Activated CD4-positive, alpha-beta T cell treated with anti-CD3 and anti-CD28 coated beads, Interleukin-2, amount 50 U/mL, for 4 hours (primary cell): ENCODE data around the gene ADAMTSL5.
"Not testable (repeated sequence)": the region's sequence is repeated elsewhere in the genome, so short reads cannot be mapped to it uniquely, and the experiment has no call there.

Experiments used
- DNase-seq, 2 experiments: peaks; one replicate each; pipeline ENCODE4 v3.0.0-alpha.2; 2020

The ADAMTSL5 gene

DNA sequence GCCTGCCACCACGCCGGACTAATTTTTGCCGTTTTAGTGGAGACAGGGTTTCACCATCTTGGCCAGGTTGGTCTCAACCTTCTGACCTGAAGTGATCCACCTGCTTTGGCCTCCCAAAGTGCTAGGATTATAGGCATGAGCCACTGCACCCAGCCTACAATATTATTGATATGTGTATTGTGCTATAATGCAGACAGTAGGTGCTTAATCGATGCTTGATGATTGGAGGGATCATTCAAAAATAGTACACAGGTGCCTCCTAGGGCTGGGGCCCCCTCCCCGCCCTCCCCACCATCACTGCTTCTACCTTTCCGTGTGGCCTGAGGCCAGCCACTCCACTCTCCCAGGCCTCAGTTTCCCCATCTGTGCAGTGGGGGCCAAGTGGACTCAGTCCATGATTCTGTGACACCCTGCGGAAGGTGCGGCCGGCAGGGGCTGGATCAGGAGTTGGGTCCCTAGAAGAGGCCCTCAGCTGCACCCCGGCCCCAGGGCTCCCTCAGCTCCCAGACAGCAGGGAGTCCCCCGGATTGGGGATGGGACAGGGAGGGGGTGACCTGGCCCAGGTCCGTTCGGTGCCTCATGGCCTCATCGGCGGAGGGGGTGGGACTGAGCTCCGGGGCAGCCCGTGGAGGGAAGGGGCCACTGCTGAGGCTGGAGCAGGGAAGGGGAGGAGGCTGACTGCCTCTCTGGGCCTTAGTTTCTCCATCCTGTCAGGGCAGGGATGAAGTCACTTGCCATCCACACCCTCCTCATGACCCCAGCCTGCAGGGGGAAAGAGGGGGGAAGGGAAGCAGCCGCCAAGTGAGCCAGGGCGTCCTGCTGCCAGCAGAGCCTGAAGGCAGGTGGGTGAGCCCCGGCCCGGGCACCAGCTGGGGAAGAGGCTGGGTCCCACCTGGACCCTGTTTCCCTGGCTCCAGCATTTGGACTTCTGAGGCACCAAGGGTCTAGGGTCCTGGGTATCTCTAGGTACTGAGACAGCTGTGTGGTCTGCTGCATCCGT lies 1.2 kb downstream of the ADAMTSL5 start:
- DNase-seq = no peak

DNA sequence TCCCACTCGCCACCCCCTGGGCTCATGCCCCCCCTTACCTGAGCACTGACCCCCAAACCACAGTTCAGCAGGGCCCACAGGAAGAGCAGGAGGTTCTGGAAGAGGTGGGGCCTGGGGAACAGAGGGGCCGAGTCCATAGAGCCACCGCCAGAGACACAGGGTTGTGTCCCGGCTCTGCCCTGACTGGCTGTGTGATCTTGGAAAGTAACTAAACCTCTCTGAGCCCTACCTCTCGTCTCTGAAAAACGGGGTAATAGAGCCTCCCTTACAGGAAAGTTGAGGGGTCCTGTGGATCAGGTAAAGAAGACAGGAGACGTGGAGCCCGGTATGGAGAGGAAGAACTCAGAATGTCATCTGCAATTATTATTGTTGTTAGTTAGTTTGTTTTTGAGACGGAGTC lies 2.0 kb downstream of the ADAMTSL5 start:
- no peak for DNase-seq

DNA sequence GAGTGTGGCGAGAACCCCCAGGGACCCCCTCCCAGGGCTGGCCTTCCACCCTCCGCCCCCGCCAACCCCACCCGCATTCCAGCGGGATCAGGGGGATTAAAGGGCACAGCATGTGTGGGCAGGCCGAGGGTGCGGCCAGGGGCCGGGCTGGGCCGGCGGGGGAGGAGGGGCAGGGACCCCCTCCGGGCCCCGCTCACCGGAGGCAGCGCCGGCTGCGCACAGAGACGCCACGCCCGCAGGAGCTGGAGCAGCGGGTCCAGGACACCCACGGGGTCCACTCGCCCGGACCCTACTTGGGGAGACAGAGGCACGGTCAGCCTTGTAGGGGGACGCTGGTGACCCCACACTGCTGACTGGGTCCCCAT lies 2.4 kb downstream of the ADAMTSL5 start:
- DNase-seq = no peak

- DNase-seq = no peak
Observed at GRCh38 chr19:1509602-1510441, 3.0 kb downstream of the ADAMTSL5 start.

DNA sequence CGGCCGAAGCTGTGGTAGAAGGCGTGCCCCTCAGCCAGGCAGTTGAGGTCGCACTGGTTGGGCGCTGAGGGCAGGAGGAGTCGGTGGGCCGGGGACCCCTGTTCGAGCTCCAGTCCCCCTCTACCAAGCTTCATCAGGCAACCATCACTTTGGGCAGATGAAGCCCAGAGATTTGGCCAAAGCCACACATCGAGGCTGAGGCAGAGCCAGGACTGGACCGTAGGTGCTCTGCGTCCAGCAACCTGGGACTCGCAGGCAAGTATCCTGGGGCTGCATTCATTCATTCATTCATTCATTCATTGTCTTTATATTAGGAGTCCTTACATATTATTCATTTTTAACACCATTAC lies 4.3 kb downstream of the ADAMTSL5 start:
- no peak for DNase-seq

DNA sequence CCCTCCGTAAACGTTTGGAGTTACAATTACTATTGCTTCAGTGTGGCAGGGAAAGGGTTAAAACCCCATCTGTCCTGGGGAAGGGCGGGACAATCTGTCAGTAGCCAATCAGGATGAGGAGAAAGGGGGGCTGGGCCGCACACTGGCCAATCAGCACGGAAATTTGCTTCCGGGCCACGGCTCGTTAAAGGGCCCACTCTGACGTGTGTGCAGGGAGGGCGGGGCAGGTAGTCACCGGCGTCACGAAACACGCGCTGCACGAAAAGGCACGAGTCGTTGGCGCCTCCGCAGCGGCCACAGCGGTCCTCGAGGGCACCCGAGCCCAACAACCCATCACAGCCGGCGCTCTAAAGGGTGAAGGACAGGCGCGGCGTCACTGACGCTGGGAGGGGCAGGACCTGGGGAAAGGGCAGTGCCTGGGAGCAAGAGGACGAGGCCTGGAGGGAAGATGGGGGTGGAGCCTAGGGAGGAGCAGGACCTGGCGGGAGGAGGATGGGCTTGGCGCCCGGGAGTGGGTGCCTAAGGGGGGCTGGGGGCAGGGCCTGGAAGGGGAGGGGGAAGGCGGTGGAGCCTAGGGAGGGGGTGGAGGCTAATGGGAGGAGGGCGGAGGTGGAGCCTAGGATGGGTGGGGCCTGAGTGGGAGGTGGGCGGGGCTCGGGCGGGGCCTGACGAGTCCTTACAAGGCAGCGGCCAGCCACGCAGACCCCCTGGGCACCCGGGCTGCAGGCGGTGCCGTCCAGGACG lies 4.9 kb downstream of the ADAMTSL5 start:
- DNase-seq = peak; percentile 92

DNA sequence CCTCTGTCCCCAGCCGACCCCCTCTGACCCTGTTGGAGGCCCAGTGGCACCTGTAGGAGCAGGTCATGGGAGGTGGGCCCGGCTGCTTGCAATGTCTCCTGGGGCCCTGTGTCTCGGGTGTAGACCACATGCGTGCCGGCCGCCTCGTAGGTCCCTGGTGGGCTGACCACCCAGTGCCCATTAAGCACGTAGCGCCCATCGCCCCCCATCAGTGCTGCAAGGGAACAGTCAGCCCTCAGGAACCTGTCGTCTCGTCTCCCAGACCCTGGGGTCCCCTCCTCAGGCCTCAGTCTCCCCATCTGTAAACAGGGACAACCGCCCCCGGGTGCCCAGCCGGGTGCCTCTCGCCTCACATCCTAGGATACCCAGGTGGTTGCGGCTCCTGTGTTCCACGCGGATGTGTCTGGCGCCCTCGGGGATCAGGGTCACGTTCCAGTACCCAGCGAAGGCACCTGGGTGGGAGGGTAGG lies 5.6 kb downstream of the ADAMTSL5 start:
- DNase-seq = no peak

GRCh38 chr19:1505991-1506881 lies 6.6 kb downstream of the ADAMTSL5 start:
- no peak for DNase-seq

DNA sequence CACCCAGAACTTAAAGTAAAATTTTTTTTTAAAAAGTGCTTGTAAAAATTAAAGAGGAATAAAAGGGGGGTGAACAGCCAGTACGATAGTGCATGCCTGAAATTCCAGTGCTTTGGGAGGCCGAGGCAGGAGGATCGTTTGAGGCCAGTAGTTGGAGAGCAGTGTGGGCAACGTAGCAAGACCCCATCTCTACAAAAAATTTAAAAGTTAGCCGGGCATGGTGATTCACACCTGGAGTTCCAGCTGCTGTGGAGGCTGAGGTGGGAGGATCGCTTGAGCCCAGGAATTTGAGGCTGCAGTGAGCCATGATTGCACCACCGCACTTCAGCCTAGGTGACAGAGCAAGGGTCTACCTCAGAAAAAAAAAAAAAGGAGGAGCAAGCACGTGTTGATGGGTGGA lies 7.8 kb downstream of the ADAMTSL5 start:
- DNase-seq = no peak

DNA sequence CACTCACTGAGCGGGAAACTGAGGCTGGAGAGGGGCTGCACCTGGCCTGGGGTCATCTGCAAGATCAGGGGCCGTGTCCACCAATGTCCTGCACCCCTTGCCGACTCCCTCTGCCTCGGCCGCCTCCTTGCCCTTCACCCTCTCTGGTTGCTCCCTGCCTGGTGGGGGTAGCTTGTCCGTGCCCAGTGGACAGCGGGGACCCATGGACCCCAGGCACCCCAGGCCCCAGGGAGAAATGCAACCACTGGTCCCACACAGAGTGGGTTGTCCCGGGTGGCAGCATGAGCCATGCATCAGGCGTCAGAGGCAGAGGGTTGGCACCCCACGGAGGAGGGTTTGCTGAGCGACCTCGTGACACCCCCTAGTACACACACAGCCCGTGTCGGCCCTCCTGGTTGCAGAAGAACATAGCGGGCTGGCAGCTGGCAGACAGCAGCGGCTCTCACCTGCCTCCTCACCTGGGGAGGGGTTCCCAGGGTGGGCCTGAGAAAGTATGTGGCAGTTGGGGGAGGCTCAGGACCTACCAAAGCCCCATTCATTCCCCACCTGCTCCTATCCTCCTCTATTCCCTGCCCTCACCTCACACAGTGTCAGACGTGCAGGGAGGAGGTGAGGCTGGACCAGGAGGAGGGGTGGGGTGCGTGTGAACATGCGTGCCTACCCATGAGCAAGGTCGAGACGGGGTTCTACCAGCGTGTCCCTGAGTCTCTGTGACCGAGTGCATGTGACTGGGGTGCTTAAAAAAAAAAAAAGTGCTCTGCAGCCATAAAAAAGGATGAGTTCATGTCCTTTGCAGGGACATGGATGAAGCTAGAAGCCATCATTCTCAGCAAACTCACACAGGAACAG lies 8.7 kb downstream of the ADAMTSL5 start:
- DNase-seq = no peak

GRCh38 chr19:1503089-1503924 lies 9.5 kb downstream of the ADAMTSL5 start:
- DNase-seq = peak; percentile 54 to 58

DNA sequence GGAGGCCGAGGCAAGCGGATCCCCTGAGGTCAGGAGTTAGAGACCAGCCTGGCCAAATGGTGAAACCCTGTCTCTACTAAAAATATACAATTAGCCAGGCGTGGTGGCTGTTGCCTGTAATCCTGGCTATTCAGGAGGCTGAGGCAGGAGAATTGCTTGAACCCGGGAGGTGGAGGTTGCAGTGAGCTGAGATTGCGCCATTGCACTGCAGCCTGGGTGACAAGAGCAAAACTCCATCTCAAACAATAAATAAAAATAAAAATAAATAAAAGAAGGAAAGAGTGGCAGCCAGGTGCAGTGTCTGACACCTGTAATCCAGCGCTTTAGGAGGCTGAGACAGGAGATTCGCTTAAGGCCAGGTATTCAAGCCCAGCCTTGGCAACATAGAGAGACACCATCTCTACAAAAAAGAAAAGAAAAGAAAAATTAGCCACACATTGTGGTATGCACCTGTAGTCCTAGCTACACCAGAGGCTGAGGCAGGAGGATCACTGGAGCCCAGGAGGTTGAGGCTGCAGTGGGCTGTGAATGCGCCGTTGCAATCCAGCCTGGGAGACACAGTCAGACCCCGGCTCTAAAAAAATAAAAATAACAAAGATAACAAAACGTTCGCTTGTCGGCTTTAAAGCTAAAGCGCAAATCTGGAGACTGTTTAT lies 10.3 kb downstream of the ADAMTSL5 start:
- no peak for DNase-seq

GRCh38 chr19:1501200-1501595 lies 11.6 kb downstream of the ADAMTSL5 start:
- no peak for DNase-seq

- not testable (repeated sequence) for DNase-seq
Observed at GRCh38 chr19:1499231-1499630, 13.6 kb downstream of the ADAMTSL5 start.

DNA sequence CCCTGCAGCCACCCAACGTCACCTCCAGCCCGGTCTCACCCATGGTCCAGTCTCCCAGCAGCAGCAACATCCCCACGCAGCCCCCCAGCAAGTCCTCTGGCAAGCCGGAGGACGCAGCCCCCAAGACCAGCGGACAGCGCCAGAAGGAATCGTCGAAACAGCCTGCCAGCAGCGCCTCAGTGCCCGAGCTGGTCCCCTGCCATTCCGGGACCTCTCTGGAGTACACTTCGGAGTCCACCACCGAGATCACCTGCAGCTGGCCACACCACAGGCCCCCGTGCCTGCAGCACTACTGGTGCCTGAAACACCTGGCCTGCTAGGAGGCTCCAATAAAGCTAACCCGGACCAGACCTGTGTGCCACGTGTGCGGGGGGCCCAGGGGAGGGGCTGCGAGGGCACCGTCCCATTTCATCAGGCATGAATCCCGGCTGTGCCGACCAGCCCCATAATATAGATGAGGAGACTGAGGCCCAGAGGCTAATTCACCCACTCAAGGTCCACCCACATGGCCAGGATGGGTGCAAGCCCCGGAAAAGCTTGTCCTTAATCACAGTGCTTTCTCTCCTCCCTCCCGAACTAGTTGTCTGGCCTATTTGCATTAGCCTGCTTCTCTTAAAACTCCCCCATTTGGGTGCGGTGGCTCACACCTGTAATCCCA lies 15.1 kb downstream of the ADAMTSL5 start:
- no peak for DNase-seq

GRCh38 chr19:1496714-1497577 lies 15.9 kb downstream of the ADAMTSL5 start:
- no peak for DNase-seq

DNA sequence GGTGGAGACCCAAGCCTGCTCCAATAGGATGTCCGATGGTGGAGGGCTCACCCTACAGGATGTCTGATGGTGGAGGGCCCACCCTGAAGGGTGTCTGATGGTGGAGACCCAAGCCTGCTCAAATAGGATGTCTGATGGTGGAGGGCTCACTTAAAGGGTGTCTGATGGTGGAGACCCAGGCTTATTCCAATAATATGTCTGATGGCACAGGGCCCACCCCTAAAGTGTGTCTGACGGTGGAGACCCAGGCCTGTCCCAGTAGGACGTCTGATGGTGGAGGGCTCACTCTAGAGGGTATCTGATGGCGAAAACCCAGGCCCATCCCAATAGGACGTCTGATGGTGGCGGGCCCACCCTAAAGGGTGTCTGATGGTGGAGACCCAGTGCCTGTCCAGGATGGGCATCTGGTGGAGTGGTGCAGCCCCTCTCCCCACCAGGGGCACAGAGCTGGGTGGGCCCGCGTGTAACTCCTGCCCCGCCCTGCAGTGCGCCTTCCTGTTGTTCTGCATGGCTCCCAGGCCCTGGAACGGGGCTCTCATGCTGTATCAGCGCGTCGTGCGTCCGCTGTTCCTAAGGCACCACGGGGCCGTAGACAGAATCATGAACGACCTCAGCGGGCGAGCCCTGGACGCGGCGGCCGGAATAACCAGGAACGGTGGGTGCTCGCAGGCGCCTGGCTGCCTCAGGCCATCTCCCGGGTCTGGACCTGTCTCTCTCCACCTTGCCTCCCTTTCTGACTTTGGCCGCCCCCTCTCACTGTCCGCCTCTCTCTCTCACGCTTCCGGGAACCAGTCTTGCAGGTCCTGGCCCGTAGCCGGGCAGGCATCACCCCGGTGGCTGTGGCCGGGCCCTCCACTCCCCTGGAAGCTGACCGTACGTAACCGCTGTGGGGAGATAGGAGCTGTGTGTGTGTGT lies 16.8 kb downstream of the ADAMTSL5 start:
- DNase-seq = no peak
